Stimulated activated CD8-positive, alpha-beta memory T cell treated with anti-CD3 and anti-CD28 coated beads, Interleukin-15, amount 100 ng/mL, for 4 hours (primary cell): ENCODE measurements around the gene CHRNG.

Experiments used
- DNase-seq, 2 donors: peaks; one replicate each; pipeline ENCODE4 v3.0.0-alpha.2; 2020; ENCODE audit warnings: low read depth in 2 of 2

The CHRNG gene

DNA sequence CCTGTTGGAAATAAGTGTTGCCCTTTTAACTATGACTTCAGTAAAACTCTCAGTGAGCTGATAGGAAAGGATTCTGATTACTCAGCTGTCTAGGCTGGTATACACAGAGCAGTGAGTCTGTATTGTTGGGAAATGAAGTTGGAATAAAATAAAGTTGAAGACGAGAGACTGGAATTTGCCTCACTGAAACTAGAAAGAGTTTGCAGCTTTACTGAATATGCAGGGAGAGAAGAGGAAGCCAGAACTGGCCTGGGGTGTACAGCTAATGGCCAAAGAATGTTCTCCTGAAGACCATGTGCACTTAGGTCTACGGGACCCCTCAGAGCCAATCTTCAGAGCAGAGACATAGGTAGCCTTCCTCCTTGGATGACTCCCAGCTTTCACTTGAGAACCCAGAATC is 37.5 kb downstream of the CHRNG start:
- no peak for DNase-seq

DNA sequence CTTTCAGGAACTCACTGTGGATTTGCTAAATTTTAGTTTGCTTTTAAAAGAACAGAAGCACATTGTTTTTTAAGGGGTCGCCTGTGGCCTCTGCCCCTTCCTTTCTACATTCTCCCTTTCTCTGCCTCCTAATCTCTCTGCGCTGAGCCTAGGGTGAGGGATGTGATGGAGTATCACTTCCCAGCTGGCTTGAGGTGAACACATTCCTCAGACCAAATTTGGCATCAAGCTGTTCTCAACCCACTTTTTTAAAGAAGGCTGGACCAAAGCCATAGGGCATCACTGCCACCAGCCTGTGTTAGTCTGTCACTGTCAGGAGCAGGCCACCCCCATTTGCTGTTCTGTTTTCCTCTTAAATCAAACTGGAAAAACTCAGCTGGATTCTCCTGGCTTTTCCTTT is 38.3 kb downstream of the CHRNG start:
- no peak for DNase-seq

DNA sequence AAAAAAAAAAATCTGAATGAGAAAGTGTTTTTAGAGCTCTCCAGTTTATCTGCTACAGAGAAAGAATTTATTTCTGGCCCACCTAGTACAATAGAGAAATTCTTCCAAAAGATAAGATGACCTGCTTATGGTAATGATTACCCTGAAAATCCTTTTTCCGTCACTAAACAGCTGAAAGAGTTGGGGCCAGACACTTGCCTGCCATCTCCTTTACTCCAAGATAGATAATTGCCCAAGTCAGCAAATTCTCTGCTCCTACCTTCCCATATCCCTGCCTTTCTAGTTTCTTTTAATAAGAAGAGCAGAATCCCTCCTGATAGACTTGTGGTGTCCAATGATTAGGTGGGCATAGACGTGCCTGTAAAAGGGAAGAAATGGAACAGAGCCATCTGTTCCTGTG is 39.1 kb downstream of the CHRNG start:
- DNase-seq = no peak

DNA sequence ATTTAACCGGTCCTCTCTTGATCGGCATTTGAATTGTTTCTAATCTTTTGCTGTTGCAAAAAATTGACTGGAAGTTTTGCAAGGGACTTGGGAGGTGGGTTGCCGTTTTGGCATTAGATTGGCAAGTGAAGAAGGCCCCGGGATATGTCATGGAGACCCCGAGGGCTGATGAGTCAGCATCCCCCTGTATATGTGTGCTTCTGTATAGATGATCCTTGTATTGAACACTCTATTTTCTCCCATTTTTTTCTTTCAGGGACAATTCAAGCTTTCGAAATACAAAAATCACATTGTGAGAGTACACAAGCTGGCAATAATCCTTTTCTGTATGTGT is 41.1 kb downstream of the CHRNG start:
- DNase-seq = no peak

DNA sequence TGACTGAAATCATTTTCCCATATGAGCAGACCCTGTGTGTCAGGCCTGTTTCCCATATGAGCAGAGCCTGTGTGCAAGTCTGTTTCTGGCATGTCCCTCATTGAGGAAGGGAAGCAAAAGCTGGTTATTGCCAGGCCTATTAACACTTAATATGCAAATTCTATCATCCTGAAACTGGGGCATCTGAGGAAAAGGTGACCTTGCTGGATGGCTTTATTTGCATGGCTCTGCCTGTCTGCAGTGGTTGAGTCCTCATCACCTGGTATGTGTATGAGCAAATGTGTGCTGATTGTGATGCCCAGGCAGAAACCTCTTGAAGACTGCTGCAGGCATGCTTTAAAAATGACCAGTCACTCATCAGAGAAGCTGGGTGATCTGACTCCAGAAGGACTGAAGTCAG is 42.2 kb downstream of the CHRNG start:
- no peak for DNase-seq

DNA sequence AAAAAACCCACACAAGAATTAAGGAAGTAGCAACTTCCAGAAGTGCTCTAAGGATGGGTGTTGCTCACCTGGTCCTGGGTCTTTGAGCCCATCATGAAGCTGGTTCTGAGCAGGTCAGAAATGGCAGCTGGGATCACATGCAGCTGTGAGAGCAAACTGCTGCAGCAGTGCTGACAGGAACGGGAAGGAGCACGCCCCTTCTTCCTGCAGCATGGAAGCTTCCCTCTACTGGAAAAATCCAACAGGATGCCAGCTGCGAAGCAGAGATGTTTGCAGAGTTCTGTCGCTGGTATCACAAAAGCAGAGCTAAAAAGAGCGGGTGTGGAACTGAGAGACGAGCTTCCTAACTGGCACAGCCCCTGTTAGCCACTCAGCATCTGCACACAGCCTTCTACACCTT is 44.7 kb downstream of the CHRNG start:
- DNase-seq = no peak

DNA sequence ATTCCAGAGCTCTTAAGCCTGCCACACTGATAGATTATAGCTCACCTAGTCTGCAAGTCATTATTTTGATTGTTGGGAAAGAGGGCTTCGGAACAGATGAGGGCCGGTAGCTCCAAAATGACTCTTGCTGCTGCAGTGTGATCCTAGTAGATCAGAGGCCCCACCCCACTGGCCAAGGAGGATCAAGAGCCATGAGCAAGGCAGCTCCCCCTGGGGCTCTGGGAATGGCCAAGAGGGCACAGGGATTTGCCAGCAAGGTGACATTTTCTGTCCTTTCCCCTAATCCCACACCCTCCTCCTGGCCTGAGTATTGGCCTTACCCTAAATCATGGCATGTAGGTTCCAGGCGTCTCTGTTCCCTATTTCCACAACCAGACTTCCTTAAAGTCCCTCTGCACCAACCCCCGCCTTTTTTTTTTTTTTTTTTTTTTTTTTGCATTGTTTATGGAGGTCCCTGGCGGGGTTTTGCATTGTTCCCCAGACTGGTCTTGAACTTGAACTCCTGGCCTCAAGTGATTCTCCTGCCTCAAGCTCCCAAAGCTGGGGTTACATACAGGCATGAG is 47.5 kb downstream of the CHRNG start:
- no peak for DNase-seq

DNA sequence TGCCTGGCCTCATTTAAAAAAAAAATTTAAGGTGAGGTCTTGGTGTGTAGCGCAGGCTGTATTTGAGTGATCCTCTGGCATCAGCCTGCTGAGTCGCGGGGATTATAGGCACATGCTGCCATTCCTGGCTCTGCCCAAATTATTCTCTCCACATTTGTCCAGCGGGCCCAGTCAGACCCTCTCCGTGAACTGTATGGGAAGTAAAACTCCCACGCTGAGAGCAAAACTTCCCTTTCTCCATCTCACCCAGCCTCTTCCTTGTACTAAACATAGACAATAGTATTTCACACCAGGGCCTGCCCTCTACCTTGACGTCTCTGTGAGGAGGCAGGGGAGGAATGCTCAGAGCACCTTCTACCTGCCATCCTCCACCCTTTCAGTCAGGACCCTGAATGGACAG is 48.0 kb downstream of the CHRNG start:
- DNase-seq = no peak

DNA sequence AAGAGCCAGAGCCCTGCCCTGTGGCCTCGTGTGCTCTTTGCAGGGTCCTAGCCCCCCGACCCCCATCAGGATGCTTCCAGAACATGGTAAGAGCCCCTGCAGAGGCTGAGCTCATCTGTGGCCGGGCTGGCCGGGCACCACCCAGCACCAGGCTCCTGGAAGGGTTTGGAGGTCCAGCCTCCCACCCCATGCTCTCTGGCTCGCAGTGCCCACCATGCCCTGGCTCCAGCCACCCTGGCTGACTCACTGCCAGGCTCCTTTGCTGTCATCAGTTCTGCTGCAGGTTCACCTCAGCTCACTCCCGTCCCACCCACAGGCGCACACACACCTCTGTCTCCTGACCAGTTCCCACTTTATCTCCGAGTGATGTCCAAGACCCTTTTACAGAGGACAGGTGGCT is 48.5 kb downstream of the CHRNG start:
- DNase-seq = no peak

DNA sequence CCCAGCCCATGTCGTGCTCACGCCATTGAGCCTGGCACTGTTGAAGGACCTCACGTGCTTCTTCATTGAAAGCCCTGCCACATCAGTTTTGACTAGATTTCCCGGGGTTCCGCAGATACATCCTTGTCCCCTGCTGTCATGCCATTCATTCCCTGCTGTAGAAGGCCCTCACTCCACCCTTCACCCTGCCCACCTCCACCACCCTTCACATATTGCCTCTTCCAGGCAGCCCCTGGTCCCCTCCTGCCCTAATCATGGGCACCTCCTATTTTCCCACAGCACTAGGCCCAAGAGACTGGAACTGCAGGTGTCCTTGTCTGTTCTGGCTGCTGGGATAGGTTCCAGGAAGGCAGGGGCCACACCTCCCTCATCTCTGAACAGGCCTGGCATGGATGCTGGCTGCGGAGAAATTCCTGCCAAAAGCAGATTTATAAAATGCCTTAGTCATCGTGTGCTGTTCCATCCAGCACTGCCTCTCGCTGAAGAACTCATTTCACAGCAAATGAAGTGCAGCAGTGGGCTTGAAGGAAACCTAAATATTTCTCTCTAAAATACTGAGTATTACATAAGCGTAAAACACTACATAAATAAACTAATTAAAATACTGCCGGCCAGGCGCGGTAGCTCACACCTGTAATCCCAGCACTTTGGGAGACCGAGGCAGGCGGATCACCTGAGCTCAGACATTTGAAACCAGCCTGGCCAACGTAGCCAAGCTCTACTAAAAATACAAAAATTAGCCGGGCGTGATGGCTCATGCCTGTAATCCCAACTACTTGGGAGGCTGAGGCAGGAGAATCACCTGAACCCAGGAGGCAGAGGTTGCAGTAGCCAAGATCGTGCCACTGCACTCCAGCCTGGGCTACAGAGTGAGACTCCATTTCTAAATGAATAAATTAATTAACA is 49.4 kb downstream of the CHRNG start:
- DNase-seq = no peak

DNA sequence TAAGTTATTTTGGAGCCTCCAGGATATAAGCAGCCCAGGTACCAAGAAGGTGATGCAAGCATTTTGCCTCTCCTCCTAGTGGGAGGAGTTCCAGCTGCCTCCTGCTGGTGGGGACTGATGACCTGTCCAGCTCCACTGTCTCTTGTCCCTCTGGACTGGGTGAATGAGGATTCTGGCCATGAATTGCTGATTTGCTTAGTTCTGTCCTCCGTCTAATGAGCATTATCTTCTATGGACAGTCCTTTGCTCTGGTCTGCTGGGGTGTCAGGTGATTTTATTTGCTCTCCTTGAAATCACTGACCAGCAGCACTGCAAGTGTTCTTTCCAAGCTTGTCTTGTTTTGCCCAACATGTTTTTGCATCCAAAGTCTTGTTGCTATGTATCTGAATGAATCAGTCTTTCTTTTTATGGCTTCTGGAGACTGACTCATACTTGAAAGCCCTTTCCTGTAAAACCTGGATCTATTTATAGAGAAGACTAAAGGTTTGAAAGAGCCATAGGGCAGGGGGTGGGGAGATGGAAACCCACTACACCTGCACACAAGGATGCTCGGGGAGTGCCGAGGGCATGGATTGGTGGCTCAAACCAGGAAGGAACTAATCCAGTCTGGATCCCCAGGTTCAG is 53.4 kb downstream of the CHRNG start:
- no peak for DNase-seq

DNA sequence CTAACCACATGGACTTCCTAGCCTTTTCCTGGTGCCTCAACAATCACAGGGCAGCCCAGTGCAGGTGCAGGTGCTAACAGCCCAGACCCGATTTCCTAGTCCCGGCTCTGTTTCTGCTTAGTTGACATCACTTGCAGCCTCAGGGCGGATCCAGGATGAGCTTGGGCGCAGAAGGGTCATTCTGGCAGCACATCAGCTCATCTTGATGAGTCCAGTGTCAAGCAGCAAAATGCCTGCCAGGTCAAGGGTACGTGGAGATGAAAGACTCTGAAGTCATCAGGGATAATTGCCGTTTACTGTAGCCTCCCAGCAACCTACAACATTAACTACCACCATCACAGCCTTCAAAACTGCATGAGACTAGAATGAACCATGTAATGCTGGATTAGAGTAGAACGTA is 54.5 kb downstream of the CHRNG start:
- DNase-seq = no peak
